CD4-positive, alpha-beta T cell treated with Interleukin-17A for 1 hour (primary cell): ENCODE results near the gene ZFYVE16.
"Not testable (repeated sequence)": the region's sequence is repeated elsewhere in the genome, so short reads cannot be mapped to it uniquely, and the experiment has no call there.

Source experiments
- DNase-seq: peaks from one replicate; pipeline ENCODE4 v3.0.0-alpha.2; 2020

ZFYVE16 gene

DNA sequence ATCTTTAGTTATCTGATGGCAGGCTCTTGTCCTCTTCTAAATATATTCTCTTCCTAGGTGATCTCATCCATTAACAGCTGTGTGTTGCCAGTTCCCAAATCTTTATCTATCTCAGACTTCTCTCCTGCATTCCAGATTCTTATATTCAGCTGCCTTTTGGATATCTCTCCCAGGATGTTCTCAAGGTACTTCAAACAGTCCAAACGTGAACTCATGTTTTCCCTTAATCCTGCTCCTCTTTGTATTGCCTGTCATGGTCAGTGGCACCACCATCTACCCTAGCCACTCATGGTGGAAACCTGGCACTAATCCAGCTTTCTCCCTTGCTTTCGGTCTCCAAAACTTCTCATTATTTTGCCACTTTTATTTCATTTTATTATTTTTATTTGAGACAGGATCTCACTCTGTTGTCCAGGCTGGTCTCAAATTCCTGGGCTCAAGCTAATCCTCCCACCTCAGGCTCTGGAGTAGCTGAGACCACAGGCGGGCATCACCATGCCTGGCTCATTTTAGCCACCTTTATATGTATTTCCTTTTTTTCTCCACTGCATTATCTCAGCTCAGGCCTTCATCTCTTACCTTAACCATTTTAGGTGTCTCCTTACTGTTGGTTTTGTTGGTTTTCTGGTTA is 3.8 kb downstream of the ZFYVE16 start:
- no peak for DNase-seq

DNA sequence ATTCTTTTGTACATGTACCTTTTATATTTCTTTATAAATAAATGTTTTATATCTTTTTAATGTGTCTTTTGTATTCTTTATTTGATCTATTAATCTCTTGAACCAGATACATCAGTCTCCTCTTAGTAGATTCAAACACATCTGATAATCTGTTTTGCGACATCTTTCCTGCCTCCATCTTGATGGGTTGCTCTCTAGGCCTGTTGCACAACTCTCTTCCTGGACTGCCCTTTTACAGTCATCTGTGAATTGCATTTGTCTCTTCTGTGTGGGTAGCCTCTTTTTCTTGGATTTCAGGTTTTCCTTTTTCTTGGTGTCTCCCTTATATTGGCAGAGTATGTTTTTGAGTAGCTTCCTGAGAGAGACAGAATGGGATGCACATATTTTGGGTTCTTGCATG is 6.2 kb downstream of the ZFYVE16 start:
- no peak for DNase-seq

DNA sequence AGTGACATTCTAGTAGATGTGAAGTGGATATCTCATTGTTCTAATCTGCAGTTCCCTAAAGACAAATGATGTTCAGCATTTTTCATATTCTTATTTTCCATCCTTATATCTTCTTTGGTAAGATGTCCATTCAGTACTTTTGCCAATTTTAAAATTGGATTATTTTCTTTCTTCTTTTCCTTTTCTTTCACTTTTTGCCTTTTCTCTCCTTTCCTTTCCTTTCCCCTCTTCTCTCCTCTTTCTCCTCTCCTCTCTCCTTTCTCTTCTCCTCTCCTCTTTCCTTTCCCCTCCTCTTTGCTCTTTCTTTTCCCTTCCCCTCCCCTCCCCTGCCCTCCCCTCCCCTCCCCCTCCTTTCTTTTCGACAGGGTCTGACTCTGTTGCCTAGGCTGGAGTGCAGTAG is 10.1 kb downstream of the ZFYVE16 start:
- DNase-seq: no peak

DNA sequence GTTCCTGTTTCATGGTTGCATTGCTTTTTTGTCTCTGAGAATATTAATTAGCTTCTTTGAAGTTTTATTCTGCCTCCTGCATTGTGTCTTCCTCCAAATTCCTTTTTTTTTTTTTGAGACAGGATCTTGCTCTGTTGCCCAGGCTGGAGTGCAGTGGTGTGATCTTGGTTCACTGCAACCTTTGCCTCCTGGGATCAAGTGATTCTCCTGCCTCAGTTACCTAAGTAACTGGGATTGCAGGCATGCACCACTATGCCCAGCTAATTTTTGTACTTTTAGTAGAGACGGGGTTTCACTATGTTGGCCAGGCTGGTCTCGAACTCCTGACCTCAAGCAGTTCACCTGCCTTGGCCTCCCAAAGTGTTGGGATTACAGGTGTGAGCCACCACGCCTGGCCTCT is 16.5 kb downstream of the ZFYVE16 start:
- not testable (repeated sequence) for DNase-seq

DNA sequence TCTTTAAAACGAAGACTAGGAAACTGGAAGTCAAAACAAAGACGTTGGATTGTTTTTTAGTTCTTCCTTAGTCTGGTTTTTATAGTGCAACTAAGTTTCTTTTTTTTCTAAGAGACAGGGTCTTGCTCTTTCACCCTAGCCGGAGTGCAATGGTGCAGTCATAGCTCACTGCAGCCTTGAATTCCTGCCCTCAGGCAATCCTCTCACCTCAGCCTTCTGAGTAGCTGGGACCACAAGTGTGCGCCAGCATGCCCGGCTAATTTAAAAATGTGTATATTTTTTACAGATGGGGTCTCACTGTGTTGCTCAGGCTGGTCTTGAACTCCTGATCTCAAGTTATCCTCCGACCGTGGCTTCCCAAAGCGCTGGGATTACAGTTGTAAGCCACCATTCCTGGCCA is 27.6 kb downstream of the ZFYVE16 start:
- no peak for DNase-seq

DNA sequence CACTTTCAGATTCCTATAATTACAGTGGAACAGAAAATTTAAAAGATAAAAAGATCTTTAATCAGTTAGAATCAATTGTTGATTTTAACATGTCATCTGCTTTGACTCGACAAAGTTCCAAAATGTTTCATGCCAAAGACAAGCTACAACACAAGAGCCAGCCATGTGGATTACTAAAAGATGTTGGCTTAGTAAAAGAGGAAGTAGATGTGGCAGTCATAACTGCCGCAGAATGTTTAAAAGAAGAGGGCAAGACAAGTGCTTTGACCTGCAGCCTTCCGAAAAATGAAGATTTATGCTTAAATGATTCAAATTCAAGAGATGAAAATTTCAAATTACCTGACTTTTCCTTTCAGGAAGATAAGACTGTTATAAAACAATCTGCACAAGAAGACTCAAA is 29.5 kb downstream of the ZFYVE16 start:
- no peak for DNase-seq

DNA sequence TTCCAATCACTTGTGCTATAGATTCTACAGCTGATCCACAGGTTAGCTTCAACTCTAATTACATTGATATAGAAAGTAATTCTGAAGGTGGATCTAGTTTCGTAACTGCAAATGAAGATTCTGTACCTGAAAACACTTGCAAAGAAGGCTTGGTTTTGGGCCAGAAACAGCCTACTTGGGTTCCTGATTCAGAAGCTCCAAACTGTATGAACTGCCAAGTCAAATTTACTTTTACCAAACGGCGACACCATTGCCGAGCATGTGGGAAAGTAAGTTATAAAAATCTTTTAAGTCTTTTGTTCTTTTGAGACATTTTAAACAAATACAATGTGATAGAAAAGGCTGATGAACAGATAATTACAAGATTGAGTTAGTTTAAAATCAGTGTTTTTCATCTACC is 30.9 kb downstream of the ZFYVE16 start:
- no peak for DNase-seq

DNA sequence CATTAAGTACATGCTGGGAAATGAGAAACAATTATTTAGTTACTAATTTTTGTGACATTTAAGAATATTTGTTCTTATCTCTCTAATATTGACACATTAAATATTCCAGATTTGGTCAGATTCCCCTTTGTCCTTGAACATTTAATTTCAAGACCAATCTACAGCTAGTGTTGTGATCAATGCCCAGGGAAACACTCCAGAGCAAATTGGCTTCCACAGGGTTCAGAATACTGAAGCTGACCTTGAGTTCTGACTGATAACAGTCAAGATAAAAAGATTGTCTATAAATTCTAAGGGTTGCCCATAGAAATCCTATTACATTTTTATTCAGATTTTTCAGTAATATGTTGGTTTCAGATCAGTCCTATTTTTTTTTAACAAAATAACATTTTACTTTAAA is 31.3 kb downstream of the ZFYVE16 start:
- no peak for DNase-seq

DNA sequence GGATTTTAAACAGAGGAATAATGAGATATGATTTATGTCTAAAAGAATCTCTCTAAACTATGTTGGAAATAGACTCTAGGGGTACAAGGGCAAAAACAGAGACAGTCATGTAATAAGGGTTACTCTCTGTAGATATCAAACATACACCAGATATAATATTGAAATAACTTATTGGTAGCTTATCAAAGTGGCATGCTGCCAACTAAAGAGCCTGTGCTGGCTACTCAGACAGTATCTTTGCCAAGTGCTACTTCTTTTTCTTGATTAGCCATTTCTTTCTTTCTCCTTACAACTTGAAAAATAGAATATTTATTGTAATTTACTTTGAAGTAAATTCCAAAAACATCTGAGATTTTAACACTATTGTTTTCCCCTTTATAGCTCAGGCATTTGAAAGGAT is 34.9 kb downstream of the ZFYVE16 start:
- no peak for DNase-seq

DNA sequence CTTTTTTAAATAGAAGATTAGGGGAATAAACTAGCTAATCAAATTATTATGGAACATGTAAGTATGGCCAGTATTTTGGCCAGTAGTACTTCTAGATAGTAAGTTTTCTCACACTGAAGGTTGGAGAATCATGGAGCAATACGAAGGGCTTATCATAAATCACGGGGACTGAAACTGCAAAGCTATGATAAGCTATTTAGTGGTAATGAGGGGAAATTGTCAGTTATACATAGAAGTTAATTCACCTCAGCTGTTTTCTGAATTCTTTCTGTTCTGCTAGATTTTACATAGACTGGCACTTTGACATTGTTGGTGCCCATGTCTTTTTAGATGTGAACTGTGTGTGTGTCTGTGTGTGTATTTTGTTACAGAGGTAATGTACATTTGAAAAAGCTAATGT is 45.5 kb downstream of the ZFYVE16 start:
- no peak for DNase-seq

DNA sequence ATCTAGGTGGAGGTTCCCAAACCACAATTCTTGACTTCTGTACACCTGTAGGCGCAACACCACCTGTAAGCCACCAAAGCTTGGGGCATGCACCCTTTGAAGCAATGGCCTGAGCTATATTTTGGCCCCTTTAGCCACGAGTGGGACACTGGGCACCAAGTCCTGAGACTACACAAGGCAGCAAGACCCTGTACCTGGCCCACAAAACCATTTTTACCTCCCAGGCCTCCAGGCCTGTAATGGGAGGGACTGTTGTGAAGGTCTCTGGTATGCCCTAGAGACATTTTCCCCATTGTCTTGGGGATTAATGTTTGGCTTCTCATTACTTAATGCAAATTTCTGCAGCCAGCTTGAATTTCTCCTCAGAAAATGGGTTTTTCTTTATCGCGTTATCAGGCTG is 55.4 kb downstream of the ZFYVE16 start:
- no peak for DNase-seq

DNA sequence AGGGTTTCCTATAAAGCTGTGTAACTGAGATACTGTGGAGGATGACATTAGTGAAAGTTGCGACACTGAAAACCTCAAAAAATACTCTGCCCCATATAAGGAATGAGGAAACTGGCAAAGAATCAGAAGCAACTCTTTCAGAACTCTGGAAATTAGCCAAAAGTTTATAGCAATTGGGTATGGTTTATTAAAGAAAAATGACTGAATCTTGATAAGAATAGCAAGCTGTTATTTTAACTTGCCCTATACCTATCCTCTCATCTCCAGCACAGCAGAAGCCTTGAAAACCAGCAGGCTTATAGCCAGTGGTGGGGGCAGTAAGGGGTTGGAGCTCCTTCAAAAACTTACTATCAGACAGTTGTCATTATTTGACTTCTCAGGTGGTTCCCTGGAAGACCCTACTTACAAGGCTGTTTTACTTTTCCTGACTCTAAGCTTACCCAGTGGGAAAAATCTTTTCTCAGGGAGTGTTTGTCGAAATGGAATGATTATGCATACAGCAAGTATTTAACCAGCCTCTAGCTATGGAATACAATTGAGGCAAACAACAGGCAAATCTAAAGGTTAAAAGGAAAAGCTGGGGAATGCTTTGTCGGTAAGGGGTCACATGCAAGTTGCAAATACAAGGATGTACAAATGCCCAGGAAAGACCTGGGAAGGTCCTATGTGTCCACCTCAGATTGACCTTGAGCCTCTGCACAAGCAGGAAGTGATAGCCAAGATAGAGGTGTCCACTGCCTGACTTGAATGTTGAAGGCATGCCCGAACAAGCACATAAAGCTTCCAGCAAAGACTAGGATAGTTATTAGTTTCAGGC is 59.0 kb downstream of the ZFYVE16 start:
- no peak for DNase-seq

DNA sequence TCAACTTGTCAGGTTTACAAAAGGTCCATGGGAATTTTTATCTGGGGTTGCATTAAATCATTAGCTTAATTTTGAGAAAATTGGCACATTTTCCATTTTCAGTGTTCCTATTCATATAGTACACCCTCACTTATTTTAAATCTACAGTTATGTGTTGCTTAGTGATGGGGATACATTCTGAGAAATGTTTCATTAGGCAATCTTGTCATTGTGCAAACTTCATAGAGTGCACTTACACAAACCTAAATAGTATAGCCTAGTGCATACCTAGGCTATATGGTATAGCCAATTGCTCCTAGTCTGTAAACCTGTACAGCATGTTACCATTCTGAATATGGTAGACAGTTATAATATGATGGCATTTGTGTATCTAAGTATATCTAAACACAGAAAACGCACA is 60.3 kb downstream of the ZFYVE16 start:
- DNase-seq: no peak

DNA sequence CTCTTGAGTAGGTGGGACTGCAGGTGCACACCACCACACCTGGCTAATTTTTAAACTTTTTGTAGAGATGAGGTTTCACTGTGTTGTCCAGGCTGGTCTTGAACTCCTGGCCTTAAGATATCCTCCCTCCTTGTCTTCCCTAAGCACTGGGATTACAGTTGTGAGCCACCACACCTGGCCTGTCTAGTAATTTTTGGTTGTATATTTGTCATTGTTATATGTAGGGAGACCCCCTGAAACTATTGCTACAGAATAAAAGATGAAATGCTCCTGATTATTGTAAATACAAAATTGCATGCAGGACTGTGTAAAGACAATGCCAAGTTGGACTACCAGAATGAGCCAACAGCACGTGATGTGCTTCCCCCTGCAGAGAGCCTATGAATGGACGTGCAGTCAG is 62.8 kb downstream of the ZFYVE16 start:
- DNase-seq: not testable (repeated sequence)

DNA sequence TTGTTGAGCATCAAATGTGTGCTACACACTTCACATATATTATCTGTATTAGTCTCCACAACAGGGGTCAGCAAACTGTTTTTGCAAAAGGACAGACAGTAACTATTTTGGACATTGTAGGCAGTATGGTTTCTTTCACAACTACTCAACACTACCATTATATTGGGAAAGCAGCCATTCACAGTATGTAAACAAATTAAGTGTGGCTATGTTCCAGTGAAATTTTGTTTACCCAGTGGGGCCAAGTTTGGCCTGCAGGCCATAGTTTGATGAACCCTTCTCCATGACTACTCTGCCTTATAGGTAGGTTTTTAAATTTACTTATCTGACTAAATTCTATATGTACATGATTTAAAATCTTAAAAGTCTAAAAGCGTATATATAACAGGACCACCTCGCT is 67.1 kb downstream of the ZFYVE16 start:
- no peak for DNase-seq

DNA sequence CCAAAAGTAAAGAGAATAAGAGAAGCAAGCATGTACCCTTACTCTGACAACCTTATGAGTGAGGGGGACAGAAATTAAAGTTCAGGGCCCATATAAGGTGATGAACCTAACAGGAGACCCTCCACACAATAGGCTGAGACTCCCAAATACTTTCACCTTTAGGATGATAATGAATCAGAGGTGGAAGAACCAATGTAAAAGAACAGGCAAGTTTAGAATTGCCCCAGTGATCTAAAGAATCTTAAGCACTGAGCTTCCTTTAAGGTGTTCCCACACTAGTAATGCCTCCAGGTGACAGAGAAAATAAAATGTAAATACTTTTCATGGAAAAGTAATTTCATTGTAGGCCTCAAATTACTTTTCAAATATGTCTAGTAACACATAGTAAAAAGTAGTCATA is 71.8 kb downstream of the ZFYVE16 start:
- no peak for DNase-seq

DNA sequence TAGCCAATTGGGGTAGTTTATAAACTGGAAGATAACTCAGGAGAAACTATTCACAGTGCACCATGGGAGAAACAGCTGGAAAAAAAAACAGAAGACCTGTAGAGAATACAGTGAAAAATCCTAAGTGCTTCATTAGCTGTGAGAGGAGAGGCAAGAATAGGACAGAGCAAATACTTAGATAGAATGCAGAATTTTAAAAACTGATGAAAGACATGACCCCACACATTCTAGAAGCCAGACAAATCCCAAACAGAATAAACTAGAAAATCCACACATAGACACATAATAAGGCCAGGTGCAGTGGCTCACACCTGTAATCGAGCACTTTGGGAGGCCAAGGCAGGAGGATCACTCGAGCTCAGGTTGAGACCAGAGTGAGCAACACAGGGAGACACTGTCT is 72.5 kb downstream of the ZFYVE16 start:
- no peak for DNase-seq

DNA sequence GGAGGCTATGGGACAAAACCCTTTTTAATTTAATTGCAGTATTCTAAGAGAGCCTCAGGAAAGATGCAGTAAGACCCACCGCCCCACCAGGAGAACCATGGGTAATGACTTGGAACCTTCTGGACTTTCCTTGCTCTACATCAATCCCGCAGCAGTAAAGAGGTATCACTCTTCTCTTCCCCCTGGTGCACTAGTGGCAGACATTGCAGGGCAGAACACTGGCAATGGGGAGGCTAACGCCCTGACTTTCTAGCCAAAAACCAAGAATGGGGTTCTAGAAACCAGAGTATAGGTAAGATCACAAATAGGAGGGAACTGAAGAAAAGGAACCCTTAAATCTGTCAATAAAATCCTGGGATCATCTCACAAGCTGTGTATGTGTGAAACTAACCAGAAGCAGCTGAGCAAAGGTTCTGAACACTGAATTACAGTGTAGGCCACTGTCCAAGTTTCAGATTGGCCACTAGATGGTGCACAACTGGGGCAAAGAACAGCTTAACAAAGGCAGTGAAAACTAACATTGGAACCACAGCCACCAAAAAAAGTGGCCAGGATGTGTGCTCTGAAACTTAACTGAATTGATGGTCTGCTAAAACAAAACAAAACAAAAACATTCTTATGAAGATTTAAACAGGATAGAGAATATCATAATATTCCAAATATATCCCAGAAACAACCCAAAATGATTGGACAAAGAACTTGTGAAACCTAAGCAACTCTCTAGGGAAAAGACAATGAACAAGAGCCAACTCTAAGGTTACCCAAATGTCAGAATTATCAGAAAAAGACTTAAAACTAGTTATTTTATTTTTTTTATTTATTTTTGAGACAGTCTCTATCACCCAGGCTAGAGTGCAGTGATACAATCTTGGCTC is 73.4 kb downstream of the ZFYVE16 start:
- DNase-seq: peak; percentile 48

DNA sequence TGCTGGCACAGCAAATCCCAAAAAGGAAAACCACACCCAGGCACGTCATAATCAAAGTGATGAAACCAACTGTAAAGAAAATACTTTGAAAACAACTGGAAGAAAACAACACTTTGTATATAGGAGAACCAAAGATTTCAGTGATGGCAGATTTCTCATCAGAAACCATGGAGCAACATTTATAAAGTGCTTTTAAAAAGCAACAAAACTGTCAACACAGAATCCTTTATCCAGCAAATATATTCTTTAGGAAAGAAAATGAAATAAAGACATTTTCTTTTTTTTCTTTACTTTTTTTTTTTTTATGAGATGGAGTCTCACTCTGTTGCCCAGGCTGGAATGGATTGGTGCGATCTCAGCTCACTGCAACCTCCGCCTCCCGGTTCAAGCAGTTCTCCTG is 74.7 kb downstream of the ZFYVE16 start:
- DNase-seq: no peak

DNA sequence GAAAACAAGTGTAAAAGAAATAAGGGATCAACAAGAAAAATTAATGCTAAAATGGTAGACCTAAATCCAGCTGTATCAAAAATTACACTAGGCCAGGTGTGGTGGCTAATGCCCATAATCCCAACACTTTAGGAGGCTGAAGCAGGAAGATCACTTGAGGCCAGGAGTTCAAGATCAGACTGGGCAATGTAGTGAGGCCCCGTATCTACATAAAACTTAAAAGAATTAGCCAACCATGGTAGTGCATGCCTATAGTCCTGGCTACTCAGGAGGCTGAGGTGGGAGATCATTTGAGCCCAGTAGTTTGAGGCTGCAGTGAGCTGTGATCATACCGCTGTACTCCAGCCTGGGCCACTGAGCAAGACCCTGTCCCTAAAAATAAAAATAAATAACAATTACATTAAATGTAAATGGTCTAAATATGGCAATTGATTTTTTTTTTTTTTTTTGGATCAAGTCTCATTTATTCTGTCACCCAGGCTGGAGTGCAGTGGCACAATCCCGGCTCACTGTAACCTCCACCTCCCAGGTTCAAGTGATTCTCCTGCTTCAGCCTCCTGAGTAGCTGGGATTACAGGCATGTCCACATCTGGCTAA is 75.9 kb downstream of the ZFYVE16 start:
- no peak for DNase-seq

DNA sequence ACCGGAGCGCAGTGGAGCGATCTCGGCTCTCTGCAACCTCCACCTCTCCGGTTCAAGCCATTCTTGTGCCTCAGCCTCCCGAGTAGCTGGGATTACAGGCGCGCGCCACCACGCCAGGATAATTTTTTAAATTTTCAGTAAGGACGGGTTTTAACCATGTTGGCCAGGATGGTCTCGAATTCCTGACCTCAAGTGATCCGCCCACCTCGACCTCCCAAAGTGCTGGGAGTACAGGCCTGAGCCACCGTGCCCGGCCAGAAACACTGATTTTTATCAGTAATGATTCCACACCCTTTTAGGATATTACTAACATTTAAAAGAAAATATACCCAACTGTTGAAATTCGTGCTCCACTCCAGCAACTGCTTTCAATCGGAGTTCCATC is 79.6 kb downstream of the ZFYVE16 start:
- DNase-seq: no peak

DNA sequence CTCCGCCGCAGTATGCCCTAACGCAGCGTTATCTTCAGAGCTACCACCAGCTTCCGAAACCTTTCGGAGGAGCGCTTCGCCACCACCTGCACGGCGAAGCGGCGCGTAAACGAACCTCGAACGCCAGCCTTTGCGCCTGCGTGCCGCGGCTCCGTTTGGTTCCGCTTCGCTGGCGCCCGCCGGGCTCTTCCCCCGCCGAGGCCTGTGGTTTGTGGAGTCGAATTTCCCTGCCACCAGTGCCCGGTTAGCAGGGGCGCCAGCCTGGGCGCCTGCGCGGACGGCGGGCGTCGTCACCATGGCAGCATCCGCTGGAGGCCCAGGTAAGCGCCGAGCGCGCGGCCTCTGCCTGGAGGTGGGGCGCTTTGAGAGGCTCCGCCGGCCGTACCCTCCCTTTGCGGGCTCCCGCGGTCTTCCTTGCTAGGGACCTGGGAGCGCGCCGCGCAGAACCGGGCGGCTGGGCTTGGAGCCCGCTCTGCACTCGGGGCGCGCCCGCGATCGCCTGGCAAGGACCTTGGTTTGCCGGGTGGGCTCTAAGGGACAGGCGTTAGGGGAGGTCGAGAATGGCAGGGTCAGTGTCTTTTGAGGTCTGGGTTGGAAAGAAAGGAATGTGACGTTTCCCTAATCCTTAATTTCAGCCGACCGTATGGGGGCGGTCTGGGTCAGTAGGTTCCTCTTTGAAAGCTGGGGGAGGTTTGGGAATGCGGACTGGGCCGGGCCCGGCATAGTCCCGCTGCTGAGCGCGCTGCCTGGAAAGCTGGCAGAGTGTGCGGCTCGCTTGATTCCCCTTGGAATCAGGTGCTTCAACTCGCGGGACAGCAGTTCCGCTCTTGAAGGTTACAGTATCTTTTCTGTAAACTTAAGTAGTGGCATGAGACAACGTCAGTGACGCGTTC is 80.2 kb downstream of the ZFYVE16 start, which contains the start of gene FAM151B:
TSS of gene FAM151B (plus strand) at position 272 of the 893 bp plus-strand sequence. CDS start at position 296, 24 bp downstream.
- DNase-seq: peak; percentile 81
